GM12872 (cell line): Measurements from ENCODE around the gene NCOA5.

ENCODE experiments used
- TF ChIP-seq, protein P1 (sequence below): IDR thresholded peaks from 3 replicates; pipeline ENCODE4 v1.5.1; 2011; ENCODE audit warnings: low read depth, mild to moderate bottlenecking, low read length, moderate library complexity; ENCODE audit not compliant: insufficient read depth

The NCOA5 gene

DNA sequence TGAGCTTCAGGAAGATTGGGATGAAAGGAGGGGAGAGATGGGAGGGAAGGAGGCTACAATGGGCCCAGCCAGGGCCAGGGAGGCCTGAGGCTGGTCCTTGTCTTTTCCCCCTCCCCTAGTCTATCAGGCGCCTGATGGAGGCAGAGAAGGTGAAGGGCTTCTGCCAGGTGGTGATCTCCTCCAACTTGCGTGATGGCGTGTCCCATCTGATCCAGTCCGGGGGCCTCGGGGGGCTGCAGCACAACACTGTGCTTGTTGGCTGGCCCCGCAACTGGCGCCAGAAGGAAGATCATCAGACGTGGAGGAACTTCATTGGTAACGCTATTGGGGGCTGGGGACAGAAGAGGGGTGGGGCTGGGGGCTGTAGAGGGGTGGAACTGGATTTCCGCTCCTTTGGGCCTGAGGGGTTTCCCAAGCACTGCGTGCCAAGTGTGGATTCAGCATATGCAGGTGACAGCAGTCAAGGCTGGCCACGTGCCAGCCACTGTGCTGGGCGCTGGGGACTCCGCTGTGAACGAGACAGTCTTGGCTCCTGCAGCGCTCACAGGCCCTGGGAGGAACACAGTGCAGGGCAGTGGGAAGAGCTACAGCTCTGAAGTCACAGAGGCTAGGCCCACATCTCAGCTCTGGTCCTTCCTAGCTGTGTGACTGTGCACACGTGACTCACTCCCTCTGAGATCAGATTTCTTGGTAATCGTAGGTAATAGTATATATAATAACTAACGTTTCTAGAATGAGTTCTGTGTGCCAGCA is 38.0 kb downstream of the NCOA5 start:
- TF ChIP-seq, protein P1, sequence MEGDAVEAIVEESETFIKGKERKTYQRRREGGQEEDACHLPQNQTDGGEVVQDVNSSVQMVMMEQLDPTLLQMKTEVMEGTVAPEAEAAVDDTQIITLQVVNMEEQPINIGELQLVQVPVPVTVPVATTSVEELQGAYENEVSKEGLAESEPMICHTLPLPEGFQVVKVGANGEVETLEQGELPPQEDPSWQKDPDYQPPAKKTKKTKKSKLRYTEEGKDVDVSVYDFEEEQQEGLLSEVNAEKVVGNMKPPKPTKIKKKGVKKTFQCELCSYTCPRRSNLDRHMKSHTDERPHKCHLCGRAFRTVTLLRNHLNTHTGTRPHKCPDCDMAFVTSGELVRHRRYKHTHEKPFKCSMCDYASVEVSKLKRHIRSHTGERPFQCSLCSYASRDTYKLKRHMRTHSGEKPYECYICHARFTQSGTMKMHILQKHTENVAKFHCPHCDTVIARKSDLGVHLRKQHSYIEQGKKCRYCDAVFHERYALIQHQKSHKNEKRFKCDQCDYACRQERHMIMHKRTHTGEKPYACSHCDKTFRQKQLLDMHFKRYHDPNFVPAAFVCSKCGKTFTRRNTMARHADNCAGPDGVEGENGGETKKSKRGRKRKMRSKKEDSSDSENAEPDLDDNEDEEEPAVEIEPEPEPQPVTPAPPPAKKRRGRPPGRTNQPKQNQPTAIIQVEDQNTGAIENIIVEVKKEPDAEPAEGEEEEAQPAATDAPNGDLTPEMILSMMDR, result no peak

DNA sequence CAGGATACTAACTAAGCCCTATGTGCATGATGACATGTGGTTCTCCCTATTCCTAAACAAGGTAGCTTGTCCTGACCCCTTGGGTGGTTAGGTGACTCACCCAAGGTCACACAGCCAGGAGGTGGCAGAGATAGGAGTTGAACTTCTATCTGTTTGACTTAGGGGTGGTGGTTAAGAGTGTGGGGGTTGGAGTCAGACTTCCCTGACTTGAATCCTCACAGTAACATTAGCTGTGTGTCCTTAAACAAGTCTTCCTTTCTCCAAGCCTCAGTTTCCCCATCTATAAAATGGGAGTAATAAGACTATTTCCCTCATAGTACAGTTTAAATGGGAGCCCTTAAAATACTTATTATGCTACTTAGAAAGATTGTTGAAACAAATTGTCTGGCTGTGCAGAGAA is 38.9 kb downstream of the NCOA5 start:
- TF ChIP-seq, protein P1, result no peak

DNA sequence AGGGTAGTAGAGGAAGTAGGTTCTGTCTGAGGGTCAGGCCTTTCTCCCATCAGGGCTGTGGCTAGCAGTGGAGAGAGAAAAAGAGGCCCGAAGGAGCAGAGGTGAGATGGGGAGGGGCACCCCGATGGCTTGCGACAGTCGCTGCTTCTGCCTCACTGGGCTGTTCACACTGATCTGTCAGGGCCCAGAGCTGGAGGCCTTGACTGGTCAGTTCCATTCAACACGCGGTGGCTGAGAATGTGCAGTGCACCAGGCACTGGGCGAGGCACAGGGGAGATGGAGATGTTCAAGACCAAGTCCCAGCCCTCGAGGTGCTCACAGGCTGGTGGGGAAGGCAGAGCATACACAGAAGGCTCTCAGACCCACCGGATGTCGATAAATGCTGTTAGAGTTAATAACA is 39.3 kb downstream of the NCOA5 start:
- TF ChIP-seq, protein P1, result no peak

DNA sequence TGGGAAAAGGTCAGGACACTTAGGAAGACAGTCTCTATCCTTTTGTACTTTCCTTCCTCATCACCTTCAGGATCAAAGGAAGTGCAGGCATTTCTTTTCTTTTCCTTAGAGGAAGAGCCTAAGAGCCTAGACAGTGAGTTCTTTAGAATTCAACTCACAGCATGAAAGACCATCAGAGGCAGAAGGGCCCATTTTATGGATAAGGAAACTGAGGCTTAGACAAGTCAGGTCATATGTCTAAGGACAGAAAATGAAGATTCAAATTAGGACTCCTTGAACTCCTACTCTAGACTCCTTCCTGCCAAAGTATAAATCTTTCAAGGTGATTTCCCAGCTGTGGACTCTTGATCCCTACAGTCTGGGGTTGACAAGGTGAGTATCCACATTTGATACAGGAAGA is 39.9 kb downstream of the NCOA5 start:
- TF ChIP-seq, protein P1, result no peak

DNA sequence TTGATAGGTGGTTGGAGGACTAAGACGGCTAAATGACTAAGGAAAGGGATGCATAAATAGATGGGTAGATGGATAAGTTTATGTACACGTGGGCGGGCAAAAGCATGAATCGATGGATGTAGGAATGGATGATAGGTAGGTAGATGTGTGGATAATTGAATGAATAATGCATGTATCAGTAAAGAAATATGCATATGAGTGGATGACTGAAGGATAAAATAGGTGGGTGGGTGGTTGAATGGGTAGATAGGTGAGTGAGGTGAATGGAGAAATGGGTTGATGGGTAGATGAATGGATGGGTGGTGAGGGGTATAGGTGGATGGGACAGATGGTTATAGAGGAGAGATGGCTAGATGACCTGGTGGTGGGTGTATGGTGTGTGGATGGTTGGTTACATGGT is 40.6 kb downstream of the NCOA5 start:
- TF ChIP-seq, protein P1, result no peak

DNA sequence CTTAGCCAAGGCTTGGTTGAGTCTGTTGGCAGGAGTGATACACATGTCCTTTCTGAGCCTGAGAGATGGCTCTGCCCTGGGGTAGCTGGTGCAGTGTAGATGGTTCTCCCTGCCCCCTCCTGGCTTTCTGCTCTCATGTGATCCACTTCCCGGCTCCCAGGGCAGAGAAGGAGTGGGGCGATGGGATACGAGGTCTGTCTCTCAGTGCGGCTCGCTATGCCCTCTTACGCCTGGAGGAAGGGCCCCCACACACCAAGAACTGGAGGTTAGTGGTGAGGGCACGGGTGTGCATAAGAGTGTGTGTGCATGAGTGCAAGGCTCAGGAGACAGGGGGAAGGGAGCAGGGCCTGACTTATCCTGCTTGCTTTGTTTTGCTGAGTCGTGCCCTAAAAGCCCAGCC is 41.9 kb downstream of the NCOA5 start:
- TF ChIP-seq, protein P1, result no peak

DNA sequence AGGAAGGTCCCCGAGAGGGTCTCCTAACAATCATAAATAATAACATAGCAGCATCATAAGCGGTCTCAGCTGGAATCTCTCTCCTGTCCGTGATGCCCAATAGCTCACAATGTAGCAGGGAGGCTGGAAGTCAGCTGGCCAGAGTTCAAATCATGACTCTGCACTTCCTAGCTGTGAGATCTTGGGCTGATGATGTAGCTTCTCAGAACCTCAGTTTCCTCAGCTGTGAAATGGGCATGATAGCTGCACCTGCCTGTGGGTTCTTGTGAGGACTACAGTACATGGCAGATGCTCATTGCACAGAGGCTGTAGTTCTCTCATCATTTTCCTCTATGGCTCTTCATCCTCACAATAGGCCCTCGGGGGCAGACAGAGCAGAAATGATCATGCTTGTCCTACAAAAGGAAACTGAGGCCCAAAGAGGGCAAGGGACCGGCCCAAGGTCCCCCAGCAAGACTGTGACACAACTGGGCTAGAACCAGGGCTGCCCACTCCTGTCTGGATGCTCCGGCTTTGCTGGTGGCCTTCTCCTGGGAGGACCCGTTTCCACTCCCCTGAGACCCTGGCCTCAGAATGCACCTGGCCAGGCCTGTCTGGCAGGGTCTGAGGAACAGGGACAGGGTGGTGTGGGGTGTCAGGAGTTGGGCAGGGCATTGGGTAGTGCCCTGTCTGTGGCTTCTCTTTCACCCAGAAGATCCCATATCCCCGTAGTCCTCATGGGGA is 43.0 kb downstream of the NCOA5 start:
- TF ChIP-seq, protein P1, result no peak
